CD4-positive, alpha-beta T cell treated with Interleukin-4 for 4 hours (primary cell): ENCODE data around the gene CHAC1.
"Not testable (repeated sequence)": the region's sequence is repeated elsewhere in the genome, so short reads cannot be mapped to it uniquely, and the experiment has no call there.

Experiments used
- DNase-seq: peaks from one replicate; pipeline ENCODE4 v3.0.0-alpha.2; 2020

CHAC1 gene

DNA sequence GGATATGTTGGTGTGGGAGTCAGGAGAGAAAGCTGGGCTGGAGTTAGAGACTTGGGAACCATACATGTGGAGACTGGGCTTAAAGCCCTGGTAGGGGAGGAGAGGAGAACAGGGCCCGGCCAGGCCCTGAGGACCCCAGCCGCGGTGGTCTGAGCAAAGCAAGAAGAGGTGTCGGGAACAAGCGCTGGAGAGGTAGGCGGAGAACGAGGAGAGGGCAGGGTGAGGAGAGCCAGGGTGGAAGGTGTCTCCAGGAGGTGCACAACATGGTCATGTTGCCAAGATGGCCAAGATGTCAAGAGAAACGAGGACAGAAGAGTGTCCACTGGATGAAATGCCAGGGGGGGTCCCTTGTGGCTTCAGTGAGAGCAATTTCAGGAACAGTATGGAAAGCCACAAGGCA, 5.5 kb downstream of the CHAC1 start:
- no peak for DNase-seq

DNA sequence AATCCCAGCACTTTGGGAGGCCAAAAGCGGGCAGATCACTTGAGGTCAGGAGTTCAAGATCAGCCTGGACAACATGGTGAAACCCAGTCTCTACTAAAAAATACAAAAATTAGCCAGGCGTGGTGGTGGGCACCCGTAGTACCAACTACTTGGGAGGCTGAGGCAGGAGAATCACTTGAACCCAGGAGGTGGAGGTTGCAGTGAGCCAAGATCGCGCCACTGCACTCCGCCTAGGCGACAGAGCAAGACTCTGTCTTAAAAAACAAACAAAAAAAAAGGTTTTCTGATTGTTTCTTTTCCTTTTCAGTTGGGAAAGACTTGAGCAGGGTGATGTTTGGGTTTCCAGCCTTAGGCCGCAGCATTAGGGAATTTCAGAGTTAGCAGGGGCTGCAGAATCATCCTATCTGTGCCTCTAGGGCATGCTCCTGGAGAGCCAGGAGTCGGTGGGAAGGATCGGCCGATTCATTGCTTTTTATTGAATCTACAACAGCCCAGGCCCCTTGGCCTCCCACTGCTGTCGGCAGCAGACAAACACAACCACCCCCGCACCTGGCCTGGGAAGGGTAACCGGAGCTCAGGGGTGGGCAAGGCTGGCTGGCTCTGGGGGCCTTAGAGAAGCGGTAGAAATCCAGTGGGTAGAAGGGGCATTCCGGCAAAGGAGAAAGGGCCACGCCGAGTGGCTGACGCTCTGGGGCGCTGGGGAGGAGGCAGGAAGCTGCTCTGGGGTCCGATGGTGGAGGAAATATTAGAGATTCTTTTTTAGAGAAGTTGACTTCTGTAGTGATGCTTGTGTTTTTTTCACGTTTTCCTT, 6.3 kb downstream of the CHAC1 start:
- no peak for DNase-seq

DNA sequence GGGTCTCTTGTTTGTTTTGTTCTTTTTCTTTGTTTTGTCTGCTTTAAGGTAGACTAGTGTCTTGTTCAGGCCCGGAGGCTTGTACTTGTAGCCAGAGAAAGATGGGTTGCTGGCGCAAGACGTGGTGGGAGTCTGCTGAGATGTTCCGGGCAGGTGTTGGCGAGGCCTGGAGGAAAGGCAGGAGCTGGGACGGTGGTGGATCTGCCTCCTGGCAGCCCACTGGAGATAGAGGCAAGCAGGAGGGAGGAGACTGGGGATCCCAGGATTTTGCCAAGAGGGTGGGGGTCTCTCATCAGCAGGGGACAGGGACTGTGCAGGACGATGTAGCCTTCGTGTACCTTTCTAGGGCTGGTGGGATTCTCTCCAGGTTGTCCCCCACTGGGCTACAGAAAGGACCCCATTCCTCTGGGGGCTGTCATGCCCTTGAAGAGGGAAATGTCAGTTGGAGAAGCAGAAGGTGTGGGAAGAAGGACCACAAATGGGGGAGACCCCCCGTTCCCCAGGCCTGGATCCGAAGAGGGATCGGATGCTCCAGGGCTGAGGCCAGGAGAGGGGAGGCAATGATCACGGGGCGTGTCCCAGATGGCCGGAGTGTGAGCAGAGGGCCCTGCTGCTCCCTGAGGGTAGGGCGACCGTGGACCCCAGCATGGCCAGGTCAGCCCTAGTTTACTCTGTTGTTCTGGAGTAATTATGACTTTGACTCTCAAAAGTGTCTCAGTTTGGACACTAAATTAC, 7.0 kb downstream of the CHAC1 start:
- no peak for DNase-seq

DNA sequence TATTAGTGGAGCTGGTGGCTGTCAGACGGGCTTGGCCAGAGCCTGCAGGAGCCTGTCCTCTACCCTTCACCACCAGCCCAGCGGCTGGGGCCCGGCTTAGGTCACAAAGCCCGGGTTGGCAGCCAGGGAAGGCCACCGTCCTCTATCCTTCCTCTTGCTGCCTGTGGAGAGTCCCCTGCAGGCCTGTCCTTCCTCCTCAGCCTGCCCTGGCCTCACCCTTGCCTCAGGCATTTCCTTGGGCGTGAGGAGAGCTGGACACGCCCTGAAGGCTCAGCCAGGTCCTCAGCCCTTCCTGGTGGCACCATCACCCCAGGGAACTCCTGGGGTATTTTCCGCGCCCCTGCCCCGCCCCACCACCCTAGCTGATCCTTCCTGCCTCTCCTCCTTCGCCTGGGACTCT, 7.7 kb downstream of the CHAC1 start:
- no peak for DNase-seq

DNA sequence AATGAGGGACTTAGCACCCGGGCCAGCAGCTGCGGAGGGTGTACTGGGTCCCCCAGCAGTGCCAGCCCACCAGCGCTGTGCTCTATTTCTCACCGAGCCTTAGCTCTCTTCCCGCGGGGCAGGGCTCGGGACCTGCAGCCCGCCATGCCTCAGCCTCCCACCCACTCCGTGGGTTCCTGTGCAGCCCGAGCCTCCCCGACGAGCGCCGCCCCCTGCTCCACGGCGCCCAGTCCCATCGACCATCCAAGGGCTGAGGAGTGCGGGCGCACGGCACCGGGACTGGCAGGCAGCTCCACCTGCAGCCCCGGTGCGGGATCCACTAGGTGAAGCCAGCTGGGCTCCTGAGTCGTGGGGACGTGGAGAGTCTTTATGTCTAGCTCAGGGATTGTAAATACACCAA, 8.5 kb downstream of the CHAC1 start:
- DNase-seq, result not testable (repeated sequence)

DNA sequence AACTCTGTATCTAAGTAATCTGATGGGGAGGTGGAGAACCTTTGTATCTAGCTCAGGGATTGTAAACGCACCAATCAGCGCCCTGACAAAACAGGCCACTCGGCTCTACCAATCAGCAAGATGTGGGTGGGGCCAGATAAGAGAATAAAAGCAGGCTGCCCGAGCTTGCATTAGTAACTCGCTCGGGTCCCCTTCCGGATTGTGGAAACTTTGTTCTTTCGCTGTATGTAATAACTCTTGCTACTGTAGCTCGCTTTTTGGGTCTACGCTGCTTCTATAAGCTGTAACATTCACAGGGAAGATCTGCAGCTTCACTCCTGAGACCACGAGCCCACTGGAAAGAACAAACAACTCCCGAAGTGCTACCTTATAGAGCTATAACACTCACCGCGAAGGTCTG, 9.0 kb downstream of the CHAC1 start:
- DNase-seq, result not testable (repeated sequence)

DNA sequence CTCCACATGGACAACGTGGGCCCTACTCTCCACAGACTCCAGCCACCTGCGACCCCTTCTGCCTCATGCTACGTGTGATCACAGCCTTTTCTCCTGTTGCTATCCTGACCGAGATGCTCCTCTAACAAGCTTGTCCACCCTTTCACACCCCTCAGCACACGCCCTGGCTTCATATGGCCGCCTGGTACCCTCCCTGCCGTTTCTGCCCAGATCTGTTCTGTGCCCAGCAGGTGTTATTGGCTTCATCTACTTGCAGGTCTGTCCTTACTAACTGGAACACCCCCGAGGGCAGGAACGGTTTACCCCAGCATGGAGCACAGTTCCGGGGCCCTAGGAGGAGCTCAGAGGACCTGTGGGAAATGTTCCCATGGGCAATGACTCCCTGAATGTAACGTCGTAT, 9.9 kb downstream of the CHAC1 start:
- DNase-seq, result no peak

DNA sequence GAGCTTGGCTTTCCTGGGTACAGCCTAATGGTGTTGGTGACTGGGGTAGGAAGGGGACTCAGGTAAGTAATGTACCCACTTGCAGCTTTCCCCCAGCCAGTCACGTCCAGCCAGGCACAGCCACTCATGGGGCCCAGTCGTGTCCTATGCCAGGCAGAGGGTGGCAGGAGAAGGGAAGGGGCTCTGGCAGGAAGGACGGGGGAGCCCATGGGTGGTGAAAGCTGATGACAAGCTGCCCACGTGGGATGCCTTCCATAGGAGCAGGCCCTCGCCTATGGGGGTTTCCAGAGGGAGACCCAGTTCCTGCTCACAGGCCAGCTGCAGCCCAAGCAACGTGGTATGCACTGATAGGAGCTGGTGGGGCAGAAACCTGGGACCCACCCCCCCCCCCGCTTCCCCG, 10.7 kb downstream of the CHAC1 start:
- DNase-seq, result no peak

DNA sequence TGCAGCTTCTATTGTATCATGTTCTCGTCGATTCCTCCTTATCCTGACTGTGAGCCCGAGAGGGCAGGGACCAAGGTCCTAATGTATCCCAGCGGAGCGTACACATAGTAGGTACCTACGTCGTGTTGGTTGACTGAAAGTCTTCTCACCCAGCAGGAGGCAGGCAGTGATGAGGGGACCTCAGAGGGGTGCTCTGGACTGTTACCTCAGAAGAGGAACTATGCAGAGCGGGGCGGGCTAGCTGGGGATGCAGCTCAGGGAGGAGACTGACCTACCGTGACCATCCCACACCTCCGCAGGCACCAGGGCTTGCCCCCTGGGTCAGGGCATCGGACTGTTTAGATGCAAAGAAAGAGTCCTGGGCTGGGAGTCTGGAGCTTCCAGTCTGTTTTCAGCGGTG, 11.4 kb downstream of the CHAC1 start:
- DNase-seq, result no peak

DNA sequence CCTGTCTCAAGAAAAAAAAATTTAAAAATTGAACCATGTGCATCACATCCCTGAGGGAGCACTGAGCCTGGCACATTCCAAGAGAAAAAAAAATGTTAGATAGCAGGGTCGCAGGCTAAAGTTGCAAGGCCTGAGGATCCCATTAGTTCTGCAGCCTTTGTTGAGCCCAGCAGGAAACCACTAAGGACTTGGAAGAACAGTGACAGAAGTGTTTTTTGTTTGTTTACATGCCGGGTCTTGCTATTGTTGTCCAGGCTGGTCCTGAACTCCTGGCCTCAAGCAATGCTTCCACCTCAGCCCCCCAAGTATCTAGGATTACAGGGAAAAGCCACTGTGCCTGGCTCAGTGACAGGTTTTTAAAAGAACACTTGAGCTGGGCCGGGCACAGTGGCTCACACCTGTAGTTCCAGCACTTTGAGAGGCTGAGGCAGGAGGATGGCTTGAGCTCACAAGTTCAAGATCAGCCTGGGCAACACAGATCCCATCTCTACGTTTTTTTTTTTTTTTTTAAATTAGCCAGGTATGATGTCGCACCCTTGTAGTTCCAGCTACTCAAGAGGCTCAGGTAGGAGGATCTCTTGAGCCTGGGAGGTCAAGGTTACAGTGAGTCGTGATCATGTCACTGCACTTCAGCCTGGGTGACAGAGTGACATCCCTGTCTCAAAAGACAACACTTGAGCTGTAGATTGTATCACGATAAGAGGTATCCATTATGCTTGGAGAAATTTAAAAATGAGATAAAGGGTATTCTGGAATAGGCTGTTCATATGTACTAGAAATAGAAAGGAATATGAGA, 15.2 kb downstream of the CHAC1 start:
- no peak for DNase-seq

DNA sequence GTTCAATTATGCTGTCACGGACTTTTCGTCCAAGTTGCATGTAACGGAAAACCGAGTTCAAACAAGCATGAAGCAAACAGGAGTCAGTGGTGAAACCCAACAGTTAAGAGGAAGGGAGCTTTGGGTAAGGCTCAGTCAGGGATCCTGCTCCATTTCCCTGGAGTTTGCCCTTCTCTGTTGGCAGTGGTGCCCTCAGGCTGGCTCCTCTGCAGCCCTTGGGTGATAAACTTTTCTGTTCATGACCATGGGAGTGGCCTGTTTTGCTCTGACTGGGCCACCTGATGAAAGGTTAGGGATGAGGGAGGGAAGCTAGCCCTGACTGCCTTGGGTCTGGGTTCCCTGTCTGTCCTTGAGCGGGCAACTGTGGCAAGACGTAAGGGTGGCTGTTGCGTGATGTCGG, 16.1 kb downstream of the CHAC1 start:
- no peak for DNase-seq

DNA sequence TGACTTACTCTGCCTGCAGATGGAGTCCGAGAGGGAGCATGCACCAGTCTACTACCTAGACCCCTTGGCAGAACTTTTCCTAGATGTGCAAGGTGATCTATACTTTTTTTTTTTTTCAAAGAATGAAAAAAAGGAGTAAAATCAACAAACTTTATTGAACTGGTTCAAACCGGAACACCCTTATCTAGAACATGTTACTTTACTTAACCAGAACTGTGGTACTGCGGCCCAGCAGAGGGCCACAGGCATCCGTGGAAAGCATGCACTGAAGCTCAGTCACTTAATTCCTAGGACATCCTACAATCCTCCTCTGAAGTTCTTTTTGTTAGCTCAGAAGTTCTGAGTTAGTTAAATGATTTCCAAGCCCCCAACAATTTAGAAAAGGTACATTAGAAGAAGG, 21.6 kb downstream of the CHAC1 start:
- DNase-seq, result no peak

DNA sequence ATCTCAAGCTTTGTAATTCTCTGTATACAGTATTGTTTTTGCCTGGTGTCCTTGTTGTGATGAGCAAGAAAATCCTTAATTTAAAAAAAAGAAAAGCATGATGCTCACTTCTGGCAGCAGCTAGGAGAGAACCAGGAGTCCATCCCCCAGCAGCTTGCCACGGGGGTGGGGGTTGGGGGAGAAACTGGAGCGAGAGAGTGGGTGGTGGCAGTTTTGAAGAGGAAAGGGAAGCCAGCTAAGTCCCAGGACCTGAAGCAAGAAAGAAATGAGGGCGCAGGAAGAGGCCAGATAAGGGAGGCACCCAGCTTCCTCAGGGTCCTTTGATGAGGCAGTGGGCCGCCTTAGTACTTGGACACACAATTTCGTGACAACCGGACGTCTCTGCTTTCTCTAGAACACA, 23.5 kb downstream of the CHAC1 start:
- DNase-seq, result no peak

DNA sequence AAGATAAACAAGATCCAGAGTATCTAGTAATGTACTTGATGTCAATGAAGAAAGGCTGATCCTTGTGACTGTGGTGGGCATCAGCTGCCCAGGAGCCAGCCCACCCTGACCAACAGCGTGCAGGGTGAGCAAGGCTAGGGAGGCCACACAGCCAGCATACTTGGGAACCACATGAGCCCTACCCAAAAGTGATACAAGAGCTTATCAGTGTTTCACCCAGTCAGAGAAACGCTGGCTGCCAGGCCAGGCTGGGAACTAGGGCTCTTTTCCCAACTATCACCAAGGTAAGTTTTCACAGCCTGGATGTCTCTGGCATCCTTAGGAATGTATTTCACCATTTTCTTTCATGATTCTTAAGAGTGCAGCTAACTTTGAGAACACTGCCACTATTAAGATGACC, 24.9 kb downstream of the CHAC1 start:
- DNase-seq, result no peak

DNA sequence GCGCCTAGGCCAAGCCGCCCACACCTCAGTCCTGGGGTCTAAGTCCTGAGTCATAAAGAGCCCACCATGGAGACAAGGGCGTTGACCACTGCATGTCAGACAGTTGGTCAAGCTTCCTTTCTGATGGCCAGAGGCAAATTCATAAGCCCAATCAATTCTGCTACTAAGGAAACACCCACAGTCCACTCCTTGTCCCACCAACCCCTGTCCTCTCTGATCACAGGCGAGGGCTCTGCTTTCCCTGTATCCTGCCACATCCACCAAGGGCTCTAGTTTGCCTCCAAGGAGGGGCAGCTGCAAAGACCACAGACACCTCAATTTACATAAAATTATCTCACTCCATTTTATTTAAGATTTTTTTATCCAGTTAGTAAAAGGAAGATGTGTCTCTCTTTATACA, 25.3 kb downstream of the CHAC1 start:
- DNase-seq, result no peak

DNA sequence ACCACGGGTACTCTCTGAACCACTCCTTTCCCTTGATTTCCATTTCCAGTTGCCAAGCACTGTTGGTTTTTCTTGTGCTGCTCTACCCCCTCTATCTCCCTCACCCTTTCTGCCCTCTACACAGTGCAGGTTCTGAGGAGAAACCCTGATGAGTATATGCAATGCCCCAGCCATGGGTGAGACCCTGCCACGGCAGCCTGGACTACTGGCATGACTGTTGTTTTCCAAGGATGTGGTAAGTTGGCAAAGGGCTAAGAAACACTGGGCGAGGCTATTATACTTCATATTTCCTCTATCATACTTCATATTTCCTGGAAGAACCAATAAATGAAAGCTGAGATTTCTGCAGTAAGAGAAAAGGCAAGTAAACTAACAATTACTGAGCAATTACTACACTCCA, 27.9 kb downstream of the CHAC1 start:
- DNase-seq, result no peak

DNA sequence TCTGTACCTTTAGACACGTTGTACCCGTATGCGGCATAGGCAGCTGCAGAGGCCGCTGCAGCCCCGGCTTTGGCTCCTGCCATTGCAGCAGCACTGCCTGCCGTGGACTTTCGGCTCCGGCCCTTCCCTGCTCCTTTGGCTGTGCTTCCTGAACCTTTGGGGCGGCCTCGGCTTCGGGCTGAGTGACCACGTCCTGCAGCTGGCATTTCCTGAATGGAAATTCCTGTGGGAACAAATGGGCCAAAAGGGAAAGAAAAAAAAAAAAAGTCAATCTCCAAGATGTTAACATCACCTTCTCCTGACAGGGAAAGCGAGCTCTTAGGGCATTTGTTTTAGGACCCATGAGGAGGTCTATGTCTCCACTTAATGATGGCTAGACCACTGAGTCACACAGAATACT, 29.6 kb downstream of the CHAC1 start:
- no peak for DNase-seq

DNA sequence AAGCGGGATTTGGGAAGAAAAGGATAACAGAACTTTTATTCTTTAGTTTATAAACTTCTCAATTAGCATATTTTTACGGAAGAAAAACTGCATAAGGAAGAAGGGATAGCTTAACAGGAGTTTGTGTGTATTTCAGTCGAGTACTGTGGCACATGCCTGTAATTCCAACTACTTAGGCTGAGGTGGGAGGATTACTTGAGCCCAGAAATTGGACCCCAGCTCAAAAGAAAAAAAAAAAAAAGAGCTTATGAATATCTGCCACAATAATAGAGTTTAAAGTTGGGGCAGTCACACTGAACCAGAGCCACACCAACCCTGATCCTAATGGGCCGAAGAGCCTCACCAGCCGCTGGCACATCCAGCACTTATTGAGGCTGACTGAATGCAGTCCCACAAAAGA, 31.1 kb downstream of the CHAC1 start:
- no peak for DNase-seq

DNA sequence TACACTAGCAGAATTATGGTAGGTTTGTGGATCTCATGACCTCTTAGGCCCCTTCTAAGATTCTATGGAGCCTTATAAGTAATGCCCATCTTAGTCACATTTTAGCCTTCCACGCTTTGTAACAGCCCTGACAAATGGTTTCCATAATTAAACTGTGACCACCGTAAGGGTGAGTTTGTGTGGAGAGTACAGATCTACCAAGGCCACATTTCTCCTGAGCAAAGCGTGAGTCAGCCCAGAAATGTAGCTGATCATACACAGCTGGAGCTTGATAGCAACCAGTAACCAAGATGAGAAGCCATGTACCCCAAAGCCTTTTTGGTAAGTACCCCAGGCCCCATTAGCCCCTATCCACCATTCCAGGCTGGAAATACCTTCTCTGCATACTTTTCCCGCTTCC, 31.7 kb downstream of the CHAC1 start:
- DNase-seq, result no peak

DNA sequence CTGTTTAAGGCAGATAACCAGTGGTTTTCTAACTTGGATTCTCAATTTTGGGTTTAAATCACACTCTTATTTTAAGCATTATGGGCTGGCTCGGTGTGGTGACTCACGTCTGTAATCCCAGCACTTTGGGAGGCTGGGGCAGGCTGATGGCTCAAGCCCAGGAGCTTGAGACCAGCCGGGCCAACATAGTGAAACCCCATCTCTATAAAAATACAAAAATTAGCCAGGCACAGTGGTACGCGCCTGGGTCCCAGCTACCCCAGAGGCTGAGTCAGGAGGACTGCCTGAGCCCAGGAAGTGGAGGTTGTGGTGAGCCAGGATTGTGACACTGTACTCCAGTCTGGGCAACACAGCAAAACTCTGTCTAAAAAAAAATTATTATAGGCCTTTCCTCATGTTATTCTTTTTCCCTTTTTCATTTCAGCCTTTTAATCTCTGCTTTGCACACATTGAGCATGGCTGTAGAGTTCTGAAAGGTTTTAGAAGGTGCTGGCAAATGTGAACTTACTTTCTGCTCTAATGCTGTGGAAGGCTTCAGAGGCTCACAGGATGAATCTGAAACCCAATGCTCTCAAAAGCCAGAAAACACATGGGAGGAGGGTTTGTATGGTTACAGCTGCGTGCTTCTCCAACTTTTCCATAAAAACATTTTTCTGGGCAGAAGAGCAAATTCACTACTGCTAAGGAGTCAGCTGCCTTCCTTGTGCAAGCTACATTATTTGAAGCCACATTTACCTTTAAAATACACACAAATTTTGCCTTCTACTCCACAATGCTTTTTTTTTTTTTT, 32.5 kb downstream of the CHAC1 start:
- no peak for DNase-seq

DNA sequence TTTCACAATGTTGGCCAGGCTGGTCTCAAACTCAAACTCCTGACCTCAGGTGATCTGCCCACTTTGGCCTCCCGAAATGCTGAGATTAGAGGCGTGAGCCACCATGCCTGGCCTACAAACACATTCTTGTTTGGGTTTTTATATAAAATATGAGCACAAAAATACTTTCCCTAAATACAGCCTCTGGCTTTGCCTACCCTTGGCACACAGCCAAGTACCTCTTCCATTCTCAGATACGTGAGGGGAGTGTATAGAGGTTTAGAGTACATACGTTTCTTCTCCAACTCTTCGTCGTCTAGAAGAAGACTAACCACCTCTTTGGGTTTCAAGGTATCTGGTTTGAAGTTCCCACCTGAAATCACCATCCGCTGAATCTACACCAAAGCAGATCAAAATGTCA, 33.5 kb downstream of the CHAC1 start:
- no peak for DNase-seq

DNA sequence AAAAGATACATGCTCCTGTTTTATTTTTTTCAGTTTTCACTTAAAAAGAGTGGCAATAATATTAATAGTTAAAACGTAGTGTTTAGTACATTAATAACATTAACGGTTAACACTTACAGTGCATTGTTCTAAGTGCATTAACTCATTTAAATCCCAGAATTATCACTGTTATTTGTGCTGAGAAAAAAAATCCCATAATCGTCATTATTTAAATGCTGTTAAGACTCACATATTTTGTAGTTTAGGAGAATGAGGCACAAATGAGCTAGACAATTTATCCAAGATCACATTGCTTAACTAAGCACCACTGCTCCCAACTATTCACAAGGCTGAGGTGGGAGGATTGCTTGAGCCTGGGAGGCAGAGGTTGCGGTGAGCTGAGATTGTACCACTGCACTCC, 34.9 kb downstream of the CHAC1 start:
- no peak for DNase-seq

DNA sequence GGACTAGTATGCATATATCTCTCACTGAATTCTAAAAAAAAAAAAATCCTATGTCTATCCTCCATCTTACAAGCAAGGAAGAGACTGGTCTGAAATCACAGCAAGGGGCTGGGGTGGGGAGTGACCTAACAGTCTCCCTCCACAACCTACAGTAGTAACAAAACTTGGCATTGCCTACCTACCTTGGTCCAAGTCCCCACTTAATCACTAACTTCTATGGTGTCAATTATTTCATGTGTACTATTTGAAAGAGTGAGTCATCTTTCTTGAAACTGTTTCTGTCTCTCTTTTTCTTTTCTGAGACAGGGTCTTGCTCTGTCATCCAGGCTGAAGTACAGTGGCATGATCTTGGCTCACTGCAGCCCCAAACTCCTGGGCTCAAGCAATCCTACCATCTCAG, 36.8 kb downstream of the CHAC1 start:
- no peak for DNase-seq
